Cerebellar nuclear complex (tissue), 1 donor: ENCODE measurements around the gene HCN3.
A peak's percentile ranks its signal among the peaks of the same experiment; 100 is the strongest.
"Not testable (repeated sequence)": the region's sequence is repeated elsewhere in the genome, so short reads cannot be mapped to it uniquely, and the experiment has no call there.

ENCODE experiments used
- DNase-seq, 2 experiments: peaks; one replicate each; lab custom pipeline; 2025; lab: John Stamatoyannopoulos, UW

Gene HCN3

DNA sequence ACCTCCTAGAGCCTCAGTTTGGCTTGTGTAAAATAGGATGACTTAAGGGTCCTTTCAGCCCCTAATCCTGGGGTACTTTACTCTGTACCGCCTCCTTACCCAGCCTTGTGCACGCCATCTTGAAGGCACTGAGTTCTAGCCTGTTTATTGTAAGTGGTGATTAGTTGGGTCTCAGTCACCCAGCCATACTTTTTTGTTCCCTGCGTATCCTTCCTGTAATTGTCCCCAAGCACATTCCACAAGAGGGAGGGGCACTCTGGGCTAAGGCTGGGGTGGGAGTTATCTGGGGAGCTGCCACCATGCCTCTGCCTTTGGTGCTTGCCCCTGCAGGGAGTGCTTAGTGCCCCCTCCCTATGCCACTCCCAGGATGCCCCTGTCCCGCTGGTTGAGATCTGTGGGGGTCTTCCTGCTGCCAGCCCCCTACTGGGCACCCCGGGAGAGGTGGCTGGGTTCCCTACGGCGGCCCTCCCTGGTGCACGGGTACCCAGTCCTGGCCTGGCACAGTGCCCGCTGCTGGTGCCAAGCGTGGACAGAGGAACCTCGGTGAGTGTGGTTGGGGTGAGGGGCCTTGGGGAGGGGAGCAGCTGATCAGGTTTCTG is 32.3 kb downstream of the HCN3 start:
- no peak for DNase-seq

- no peak for DNase-seq
Observed at GRCh38 chr1:155313261-155313660, 36.0 kb downstream of the HCN3 start.

DNA sequence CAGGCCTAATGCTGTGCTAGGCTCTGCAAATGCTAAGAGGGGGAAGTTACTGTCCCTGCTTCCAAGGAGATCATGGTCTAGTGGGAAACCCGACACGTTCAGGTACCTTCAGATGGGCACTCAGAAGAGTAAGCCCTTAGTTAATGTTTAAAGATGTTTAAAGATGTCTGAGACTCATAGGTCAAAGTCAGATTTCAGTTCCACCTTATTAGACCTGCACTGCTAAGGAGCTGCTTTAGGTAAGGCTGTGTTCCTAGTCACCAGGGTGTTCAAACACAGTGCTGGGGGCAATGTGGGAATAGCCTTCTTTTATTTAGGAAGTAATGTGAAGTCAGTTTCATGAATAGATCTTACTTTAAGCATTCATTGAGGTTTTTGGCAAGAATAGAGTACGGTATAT is 39.7 kb downstream of the HCN3 start:
- DNase-seq = no peak

DNA sequence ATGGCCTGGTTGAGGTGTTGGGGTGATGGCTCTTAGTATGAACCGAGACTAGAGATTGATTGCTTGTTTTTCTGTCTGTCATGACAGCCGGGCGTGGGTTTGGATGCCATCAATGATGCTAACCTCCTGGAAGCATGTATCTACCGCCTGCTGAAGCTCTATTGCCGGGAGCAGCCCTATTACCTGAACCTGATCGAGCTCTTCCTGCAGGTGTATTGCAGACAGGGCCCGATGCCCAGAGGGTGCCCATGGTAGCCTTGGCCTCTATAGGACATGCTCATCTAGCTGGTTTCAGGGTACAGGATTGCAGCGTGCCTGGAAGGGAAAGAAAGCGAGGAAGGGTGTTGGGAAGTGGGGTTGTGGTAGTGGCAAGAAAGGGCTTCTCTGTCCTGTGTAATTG is 40.8 kb downstream of the HCN3 start:
- DNase-seq = no peak

DNA sequence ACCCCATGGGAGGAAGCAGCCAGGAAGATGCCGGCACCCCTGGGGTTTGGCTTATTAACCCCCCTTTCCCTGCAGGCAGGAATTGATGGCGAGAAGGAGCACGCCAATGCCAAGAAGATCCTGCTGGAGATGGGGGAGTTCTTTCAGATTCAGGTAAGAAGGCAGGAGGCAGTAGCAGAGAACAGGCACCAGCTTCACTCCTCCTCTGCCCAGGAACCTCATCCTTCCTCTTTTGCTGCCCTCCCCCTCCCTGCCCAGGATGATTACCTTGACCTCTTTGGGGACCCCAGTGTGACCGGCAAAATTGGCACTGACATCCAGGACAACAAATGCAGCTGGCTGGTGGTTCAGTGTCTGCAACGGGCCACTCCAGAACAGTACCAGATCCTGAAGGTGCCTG is 42.3 kb downstream of the HCN3 start:
- no peak for DNase-seq

GRCh38 chr1:155320252-155320651 is 43.0 kb downstream of the HCN3 start:
- DNase-seq = no peak

GRCh38 chr1:155320661-155321617 is 43.7 kb downstream of the HCN3 start, which contains the start of gene RUSC1:
RUSC1 (plus strand) TSS chr1:155320894; CDS start chr1:155321774, 880 bp downstream.
- peak; percentile 16 to 71 for DNase-seq

- DNase-seq = no peak
Observed at GRCh38 chr1:155321639-155322503, 44.6 kb downstream of the HCN3 start.

DNA sequence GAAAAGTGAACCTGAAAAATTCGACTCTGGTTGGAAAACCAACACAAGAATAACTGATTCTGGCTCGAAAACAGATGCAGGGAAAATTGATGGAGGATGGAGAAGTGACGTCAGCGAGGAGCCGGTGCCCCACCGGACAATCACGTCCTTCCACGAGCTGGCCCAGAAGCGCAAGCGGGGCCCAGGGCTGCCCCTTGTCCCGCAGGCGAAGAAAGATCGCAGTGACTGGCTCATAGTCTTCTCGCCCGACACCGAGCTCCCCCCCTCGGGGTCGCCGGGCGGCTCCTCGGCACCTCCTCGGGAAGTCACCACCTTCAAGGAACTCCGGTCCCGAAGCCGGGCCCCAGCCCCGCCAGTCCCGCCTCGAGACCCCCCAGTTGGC is 45.3 kb downstream of the HCN3 start:
- peak in 1 of 2 experiments; percentile 7 for DNase-seq

DNA sequence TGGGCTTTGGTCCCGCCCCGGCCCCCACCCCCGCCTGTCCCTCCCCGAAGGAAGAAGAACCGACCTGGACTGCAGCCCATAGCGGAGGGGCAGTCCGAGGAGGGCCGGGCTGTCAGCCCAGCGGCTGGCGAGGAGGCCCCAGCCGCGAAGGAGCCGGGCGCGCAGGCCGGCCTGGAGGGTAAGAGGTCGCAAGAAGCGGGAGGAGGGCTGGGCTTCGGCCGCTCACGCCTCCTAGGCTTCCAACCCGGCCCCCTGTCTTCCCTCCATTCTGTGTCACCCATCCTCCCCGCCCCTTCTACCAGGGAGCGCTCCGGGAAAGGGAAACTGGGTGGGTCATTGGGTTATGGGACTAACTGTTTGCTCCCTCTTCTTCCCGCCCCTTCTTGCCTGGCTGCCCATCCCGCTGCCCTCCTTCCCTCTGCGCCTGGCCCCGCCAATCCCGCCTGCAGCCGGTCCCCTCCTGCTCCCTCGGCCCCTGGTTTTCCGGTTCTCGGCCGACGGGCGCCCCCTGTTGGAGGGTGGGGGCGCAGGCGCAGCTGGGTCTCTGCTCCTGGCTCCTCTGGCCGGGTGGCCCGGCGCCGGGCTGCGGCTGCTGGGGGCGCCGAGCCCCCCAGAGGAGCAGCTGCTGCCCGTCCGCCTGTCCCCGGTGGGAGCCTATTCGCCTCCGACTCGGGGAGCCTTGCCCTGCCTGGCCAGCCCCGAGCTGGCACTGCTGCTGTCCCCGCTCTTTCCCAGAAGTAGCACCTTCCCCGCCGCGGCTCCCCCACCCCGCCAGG is 45.9 kb downstream of the HCN3 start:
- DNase-seq = peak in 1 of 2 experiments; percentile 9

DNA sequence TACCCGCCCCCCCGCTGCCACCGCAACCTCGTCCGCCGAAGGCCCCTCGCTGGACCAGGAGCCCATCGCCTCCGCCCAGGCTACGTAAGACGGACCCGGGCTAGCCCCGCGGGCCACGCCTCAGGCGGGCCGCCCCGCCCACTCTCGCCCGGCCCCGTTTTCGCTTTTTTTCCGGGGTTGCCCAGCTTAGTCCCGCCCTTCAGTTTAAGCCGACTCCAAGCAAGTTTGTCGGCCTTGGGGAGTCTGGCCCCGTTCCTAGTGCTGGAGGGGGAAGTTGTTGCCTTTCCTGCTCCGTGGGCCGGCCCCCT is 46.4 kb downstream of the HCN3 start:
- no peak for DNase-seq

DNA sequence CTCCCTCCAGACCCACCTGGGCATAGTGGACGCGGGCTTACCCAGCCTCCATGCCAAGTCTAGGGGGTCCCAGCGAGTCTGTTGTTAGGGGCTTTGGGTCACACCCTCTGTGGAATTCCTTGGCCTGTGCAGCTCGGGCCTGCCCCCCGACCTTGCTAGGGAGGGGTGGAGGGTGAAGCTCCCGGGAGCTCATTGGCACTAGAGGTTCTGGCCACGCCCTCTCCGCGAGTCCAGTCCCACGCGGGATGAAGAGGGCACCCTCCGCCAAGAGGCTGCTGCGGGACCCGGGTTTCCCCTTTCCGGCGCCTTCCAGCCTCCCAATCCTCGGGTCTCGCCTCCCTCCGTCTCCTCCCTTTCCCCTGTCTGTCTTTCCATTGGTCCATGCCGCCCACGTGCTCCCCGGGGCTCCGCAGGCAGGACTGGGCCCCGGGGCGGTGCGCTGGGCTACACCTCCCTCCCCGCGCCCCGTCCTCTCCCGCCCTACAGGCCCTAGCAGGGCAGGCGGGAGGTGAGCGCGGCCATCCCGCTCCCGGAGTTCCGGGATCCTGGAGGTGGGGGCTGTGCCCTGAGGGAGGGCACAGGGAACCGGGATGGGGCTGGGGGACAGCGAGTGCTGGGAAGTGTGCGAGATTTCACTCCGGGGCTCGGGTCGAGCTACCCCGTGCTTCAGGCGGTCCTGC is 46.9 kb downstream of the HCN3 start:
- peak; percentile 45 to 67 for DNase-seq

DNA sequence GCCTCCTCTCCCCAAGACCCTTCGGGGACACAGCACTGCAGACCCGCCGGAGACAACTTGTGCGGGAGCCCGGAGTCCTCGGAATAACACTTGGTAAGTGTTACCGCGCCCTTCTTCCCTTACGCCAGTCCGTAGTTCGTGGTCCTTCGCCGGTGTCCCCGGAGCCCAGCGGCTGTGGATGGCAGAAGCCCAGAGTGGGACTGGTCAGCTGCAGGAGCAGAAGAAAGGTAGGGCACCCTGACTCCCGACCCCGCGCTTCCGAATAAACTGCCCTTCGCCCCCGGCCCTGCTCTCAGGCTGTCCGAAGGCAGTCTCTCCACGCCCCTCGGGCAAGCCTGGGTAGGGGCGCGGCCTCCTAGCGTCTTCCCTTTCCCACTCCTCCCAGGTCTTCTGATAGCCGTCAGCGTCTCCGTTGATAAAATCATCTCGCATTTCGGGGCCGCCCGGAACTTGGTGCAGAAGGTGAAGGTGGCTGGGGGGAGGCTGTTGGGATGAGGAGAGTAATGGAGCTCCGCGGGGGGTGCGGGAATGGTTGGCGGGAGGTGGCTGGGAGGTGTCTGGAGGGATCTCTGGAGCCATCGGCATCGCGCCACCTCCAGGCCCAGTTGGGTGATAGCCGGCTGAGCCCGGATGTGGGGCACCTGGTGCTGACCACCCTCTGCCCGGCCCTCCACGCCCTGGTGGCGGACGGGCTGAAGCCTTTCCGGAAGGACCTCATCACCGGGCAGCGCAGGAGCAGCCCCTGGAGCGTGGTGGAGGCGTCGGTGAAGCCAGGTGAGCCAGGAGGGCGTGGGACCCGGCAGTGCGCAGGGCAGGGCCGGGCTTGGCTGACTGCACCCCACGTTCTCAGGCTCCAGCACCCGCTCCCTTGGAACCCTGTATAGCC is 47.7 kb downstream of the HCN3 start:
- DNase-seq = no peak

DNA sequence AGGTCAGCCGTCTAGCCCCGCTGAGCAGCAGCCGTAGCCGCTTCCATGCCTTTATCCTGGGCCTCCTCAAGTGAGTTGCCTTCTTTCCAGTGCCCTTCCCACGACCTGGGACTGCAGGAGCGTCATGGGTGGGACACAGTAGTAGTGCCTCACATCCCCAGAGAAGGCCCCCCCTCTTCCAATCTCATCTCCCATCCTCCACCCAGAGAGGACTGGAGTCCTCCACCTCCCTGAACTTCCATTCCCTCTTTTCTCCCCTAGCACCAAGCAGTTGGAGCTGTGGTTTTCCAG is 48.3 kb downstream of the HCN3 start:
- no peak for DNase-seq

GRCh38 chr1:155326020-155326526 is 48.8 kb downstream of the HCN3 start:
- DNase-seq = no peak

- DNase-seq = no peak
Observed at GRCh38 chr1:155326631-155327037, 49.4 kb downstream of the HCN3 start.

- no peak for DNase-seq
Observed at GRCh38 chr1:155327981-155328380, 50.7 kb downstream of the HCN3 start.

DNA sequence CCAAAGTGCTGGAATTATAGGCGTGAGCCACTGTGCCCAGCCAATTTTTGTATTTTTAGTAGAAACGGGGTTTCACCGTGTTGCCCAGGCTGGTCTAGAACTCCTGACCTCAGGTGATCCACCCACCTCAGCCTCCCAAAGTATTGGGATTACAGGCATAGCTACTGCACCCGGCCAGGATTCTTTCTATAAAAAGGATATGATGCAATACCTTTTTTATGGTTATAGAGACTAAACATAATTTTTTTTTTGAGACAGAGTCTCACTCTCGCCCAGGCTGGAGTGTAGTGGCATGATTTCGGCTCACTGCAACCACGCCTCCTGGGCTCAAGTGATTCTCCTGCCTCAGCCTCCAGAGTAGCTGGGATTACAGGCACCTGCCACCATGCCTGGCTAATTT is 51.6 kb downstream of the HCN3 start:
- DNase-seq = not testable (repeated sequence)

- DNase-seq = no peak
Observed at GRCh38 chr1:155329980-155330598, 52.8 kb downstream of the HCN3 start.

GRCh38 chr1:155334962-155335361 is 57.7 kb downstream of the HCN3 start:
- no peak for DNase-seq
